ENCODE measurements around the gene FEM1B. TPM values are rescaled to one million over a fixed set of nuclear protein-coding genes. Genes with fewer than 3 reads are reported as not detected.

FEM1B gene
- total RNA-seq = 10 to 100 TPM; 28.1 to 48.2 (median 43.0) TPM

GRCh38 chr15:68277603-68278344, at the start of gene FEM1B:
Gene FEM1B, plus strand, starts transcription at chr15:68277745. Its CDS starts 673 bp downstream, at chr15:68278418.
- Histone ChIP-seq H3K27me3 (no peaks in the 10 kb centered on the region), H3K36me3 (no peaks in the 10 kb centered on the region), H3K4me3 (peak within 1 kb of the TSS; percentile 68 to 87 (median 82)), H3K4me1 (peaks cover 0 to 48% (median 17%) of the 10 kb centered on the region in 4 donors), H3K9me3 (no peaks in the 10 kb centered on the region), H3K27ac (peak within 1 kb of the TSS; percentile 93 to 97 (median 95))
- TF ChIP-seq CTCF (IDR thresholded peaks at IDR 0.05) (peak in 1 of 6 experiments; percentile 46), POLR2A (IDR thresholded peaks at IDR 0.05) (peak; percentile 57 to 61)
- DNase-seq = peak; percentile 84 to 95 (median 94)

- peak in 1 of 3 donors; percentile 44 for DNase-seq
- no peaks in the 10 kb centered on the region for H3K9me3 ChIP-seq
- peak overlapping the region; percentile 82 to 98 (median 88) for H3K4me3 ChIP-seq
- peaks cover 0 to 33% (median 9%) of the 10 kb centered on the region in 4 donors for H3K4me1 ChIP-seq
- TF ChIP-seq POLR2A (IDR thresholded peaks at IDR 0.05) (no peak), CTCF (IDR thresholded peaks at IDR 0.05) (no peak)
- H3K27ac ChIP-seq = peak overlapping the region in 3 of 4 donors; percentile 84 to 91 (median 91)
- H3K36me3 ChIP-seq = no peaks in the 10 kb centered on the region
- no peaks in the 10 kb centered on the region for H3K27me3 ChIP-seq
These were observed 49.2 kb upstream of the FEM1B start for GRCh38 chr15:68228143-68228970.

DNA sequence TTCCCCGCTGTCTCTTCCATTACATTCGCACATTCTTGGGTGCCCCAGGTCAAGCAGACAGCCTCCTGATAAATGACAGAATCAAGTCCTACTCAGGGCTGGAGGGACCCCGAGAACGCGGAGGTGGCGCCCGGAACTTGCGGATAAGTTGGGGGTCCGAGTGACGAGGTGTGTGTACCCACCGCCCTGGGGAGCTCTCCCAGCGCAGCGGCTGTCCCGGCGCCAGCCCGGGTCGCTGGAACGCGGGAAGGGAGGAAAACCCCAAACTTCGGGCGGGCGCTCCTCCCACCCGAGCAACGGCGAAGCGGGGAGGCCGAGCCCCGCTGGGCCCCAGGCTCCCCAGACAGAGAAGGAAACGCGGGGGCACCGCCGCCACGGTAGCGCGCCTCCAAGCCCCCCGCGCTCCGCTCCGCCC, 48.6 kb upstream of the FEM1B start:
- peaks cover 0 to 36% (median 9%) of the 10 kb centered on the region in 4 donors for H3K4me1 ChIP-seq
- TF ChIP-seq POLR2A (IDR thresholded peaks at IDR 0.05) (no peak), CTCF (IDR thresholded peaks at IDR 0.05) (no peak)
- peak in 1 of 3 donors; percentile 30 for DNase-seq
- H3K27ac ChIP-seq = peak overlapping the region; percentile 73 to 91 (median 88)
- no peaks in the 10 kb centered on the region for H3K9me3 ChIP-seq
- peak overlapping the region; percentile 82 to 98 (median 88) for H3K4me3 ChIP-seq
- no peaks in the 10 kb centered on the region for H3K27me3 ChIP-seq
- no peaks in the 10 kb centered on the region for H3K36me3 ChIP-seq

- TF ChIP-seq POLR2A (IDR thresholded peaks at IDR 0.05) (peak; percentile 13 to 41), CTCF (IDR thresholded peaks at IDR 0.05) (no peak)
- no peaks in the 10 kb centered on the region for H3K27me3 ChIP-seq
- H3K4me3 ChIP-seq = peak within 1 kb of the TSS; percentile 82 to 98 (median 88)
- no peaks in the 10 kb centered on the region for H3K36me3 ChIP-seq
- peaks cover 0 to 41% (median 9%) of the 10 kb centered on the region in 4 donors for H3K4me1 ChIP-seq
- peak; percentile 83 to 94 (median 91) for DNase-seq
- H3K9me3 ChIP-seq = no peaks in the 10 kb centered on the region
- H3K27ac ChIP-seq = peak within 1 kb of the TSS; percentile 73 to 91 (median 88)
These were observed 48.0 kb upstream of the FEM1B start, which contains the start of gene CLN6 for GRCh38 chr15:68229386-68230156. Gene CLN6, minus strand, starts transcription at chr15:68229728. Its CDS starts 144 bp downstream, at chr15:68229584.
